Muscle of leg (tissue), 11 donors: Measurements from ENCODE around the gene CSMD2. TPM values are rescaled to one million over a fixed set of nuclear protein-coding genes. Genes with fewer than 3 reads are reported as not detected.

Experiments used
- DNase-seq: peaks from one replicate; pipeline ENCODE4 v3.0.0; 2013
- H3K27ac ChIP-seq: one replicate; pipeline ENCODE4 v1.5.1; 2013; ENCODE audit warnings: mild to moderate bottlenecking, low read length, control low read depth
- H3K27me3 ChIP-seq: one replicate; pipeline ENCODE4 v1.6.1; 2013; ENCODE audit warnings: low read length; ENCODE audit not compliant: control insufficient read depth, insufficient read depth
- H3K36me3 ChIP-seq: one replicate; pipeline ENCODE4 v1.6.1; 2013; ENCODE audit warnings: low read length; ENCODE audit not compliant: control insufficient read depth, insufficient read depth
- H3K4me1 ChIP-seq: one replicate; pipeline ENCODE4 v1.6.1; 2013; ENCODE audit warnings: low read length; ENCODE audit not compliant: control insufficient read depth, insufficient read depth
- H3K4me3 ChIP-seq: one replicate; pipeline ENCODE4 v1.5.1; 2013; ENCODE audit warnings: low read length, control low read depth
- H3K9me3 ChIP-seq: replicated peaks from 2 replicates; pipeline ENCODE4 v1.6.1; 2013; ENCODE audit warnings: low read depth, low read length; ENCODE audit not compliant: control insufficient read depth
- WGBS: methylation state at CpG from one replicate; pipeline ENCODE4 v1.1.5; 2013; ENCODE audit warnings: missing lambda C conversion rate; ENCODE audit not compliant: insufficient coverage; 5-methylcytosine and 5-hydroxymethylcytosine counted together
- polyA plus RNA-seq, 8 donors: library from polyadenylated mRNA; unstranded; fragments of 120-200 nt; gene quantifications; one replicate each; pipeline versions ENCODE4 v1.2.1 to v1.2.3, GENCODE V29; 2013; ENCODE audit warnings: inconsistent platforms in 1 of 8, low replicate concordance in 1 of 8; ENCODE audit not compliant: insufficient read length in 8 of 8, insufficient read depth in 1 of 8
- total RNA-seq: library from RNA; stranded (reverse); fragments of 120-200 nt; gene quantifications from one replicate; pipeline ENCODE4 v1.2.4, GENCODE V29; 2013

CSMD2 gene
- total and polyA plus RNA-seq, 9 donors = 0.27 to 1.6 (median 0.52) TPM

GRCh38 chr1:33508151-33508550 is 656.9 kb downstream of the CSMD2 start:
- WGBS = no CpG with 5 or more reads among the region's 1 CpG
- Histone ChIP-seq H3K4me3 (no peak overlapping the region), H3K36me3 (no peaks in the 10 kb centered on the region), H3K9me3 (no peaks in the 10 kb centered on the region), H3K27me3 (no peaks in the 10 kb centered on the region), H3K4me1 (no peaks in the 10 kb centered on the region), H3K27ac (no peak overlapping the region)
- DNase-seq = no peak

GRCh38 chr1:33507661-33508060 is 657.4 kb downstream of the CSMD2 start:
- no peaks in the 10 kb centered on the region for H3K4me1 ChIP-seq
- no peaks in the 10 kb centered on the region for H3K27me3 ChIP-seq
- no peaks in the 10 kb centered on the region for H3K36me3 ChIP-seq
- 100% methylated on average over 3 of the region's 3 CpGs for WGBS
- DNase-seq = no peak
- no peak overlapping the region for H3K4me3 ChIP-seq
- H3K27ac ChIP-seq = no peak overlapping the region
- H3K9me3 ChIP-seq = no peaks in the 10 kb centered on the region

GRCh38 chr1:33503506-33503905 is 661.5 kb downstream of the CSMD2 start:
- H3K4me3 ChIP-seq = no peak overlapping the region
- no peaks in the 10 kb centered on the region for H3K4me1 ChIP-seq
- H3K9me3 ChIP-seq = no peaks in the 10 kb centered on the region
- DNase-seq = no peak
- no peaks in the 10 kb centered on the region for H3K36me3 ChIP-seq
- H3K27ac ChIP-seq = no peak overlapping the region
- WGBS = no CpG with 5 or more reads among the region's 1 CpG
- H3K27me3 ChIP-seq = no peaks in the 10 kb centered on the region

- Histone ChIP-seq H3K27ac (no peak overlapping the region), H3K4me3 (no peak overlapping the region), H3K4me1 (no peaks in the 10 kb centered on the region), H3K27me3 (no peaks in the 10 kb centered on the region), H3K36me3 (no peaks in the 10 kb centered on the region), H3K9me3 (no peaks in the 10 kb centered on the region)
- WGBS = 88% methylated on average over 1 of the region's 5 CpGs
- no peak for DNase-seq
Observed at GRCh38 chr1:33502726-33503125, 662.3 kb downstream of the CSMD2 start.

- 92% methylated on average over 8 of the region's 8 CpGs for WGBS
Observed at GRCh38 chr1:33501774-33502173, 663.3 kb downstream of the CSMD2 start.

GRCh38 chr1:33501309-33501708 is 663.7 kb downstream of the CSMD2 start:
- H3K27ac ChIP-seq = no peak overlapping the region
- H3K4me3 ChIP-seq = no peak overlapping the region
- peaks cover 10% of the 10 kb centered on the region for H3K9me3 ChIP-seq
- no peaks in the 10 kb centered on the region for H3K4me1 ChIP-seq
- no peaks in the 10 kb centered on the region for H3K36me3 ChIP-seq
- no peak for DNase-seq
- no peaks in the 10 kb centered on the region for H3K27me3 ChIP-seq
- no CpG with 5 or more reads among the region's 2 CpGs for WGBS

More at GRCh38 chr1:33501774-33502173, 663.3 kb downstream of the CSMD2 start:
- Histone ChIP-seq H3K9me3 (peaks cover 8% of the 10 kb centered on the region), H3K27ac (no peak overlapping the region), H3K27me3 (no peaks in the 10 kb centered on the region), H3K4me3 (no peak overlapping the region), H3K36me3 (no peaks in the 10 kb centered on the region), H3K4me1 (no peaks in the 10 kb centered on the region)
- DNase-seq = no peak

GRCh38 chr1:33500547-33500946 is 664.5 kb downstream of the CSMD2 start:
- no peaks in the 10 kb centered on the region for H3K27me3 ChIP-seq
- 11% methylated on average over 2 of the region's 4 CpGs for WGBS
- H3K4me1 ChIP-seq = no peaks in the 10 kb centered on the region
- H3K36me3 ChIP-seq = peaks cover 5% of the 10 kb centered on the region
- no peak overlapping the region for H3K4me3 ChIP-seq
- no peak for DNase-seq
- H3K9me3 ChIP-seq = peaks cover 15% of the 10 kb centered on the region
- no peak overlapping the region for H3K27ac ChIP-seq

- H3K4me3 ChIP-seq = no peak overlapping the region
- peaks cover 33% of the 10 kb centered on the region for H3K36me3 ChIP-seq
- peaks cover 44% of the 10 kb centered on the region for H3K9me3 ChIP-seq
- no peaks in the 10 kb centered on the region for H3K4me1 ChIP-seq
- WGBS = 100% methylated on average over 1 of the region's 1 CpG
- no peaks in the 10 kb centered on the region for H3K27me3 ChIP-seq
- no peak for DNase-seq
- no peak overlapping the region for H3K27ac ChIP-seq
Observed at GRCh38 chr1:33497410-33497809, 667.6 kb downstream of the CSMD2 start.

- Histone ChIP-seq H3K9me3 (peaks cover 45% of the 10 kb centered on the region), H3K36me3 (peaks cover 56% of the 10 kb centered on the region), H3K4me1 (no peaks in the 10 kb centered on the region), H3K27me3 (no peaks in the 10 kb centered on the region), H3K4me3 (no peak overlapping the region), H3K27ac (no peak overlapping the region)
- WGBS = no CpG with 5 or more reads among the region's 9 CpGs
- DNase-seq = no peak
Observed at GRCh38 chr1:33494929-33495328, 670.1 kb downstream of the CSMD2 start.

GRCh38 chr1:33488624-33489023 is 676.4 kb downstream of the CSMD2 start:
- Histone ChIP-seq H3K27ac (no peak overlapping the region), H3K4me1 (no peaks in the 10 kb centered on the region), H3K27me3 (no peaks in the 10 kb centered on the region), H3K4me3 (no peak overlapping the region), H3K36me3 (peaks cover 57% of the 10 kb centered on the region), H3K9me3 (peaks cover 22% of the 10 kb centered on the region)
- no CpG with 5 or more reads among the region's 2 CpGs for WGBS
- DNase-seq = no peak

- Histone ChIP-seq H3K27ac (no peak overlapping the region), H3K27me3 (no peaks in the 10 kb centered on the region), H3K4me1 (no peaks in the 10 kb centered on the region), H3K9me3 (peaks cover 11% of the 10 kb centered on the region), H3K4me3 (no peak overlapping the region), H3K36me3 (peaks cover 19% of the 10 kb centered on the region)
- DNase-seq = no peak
- no CpG with 5 or more reads among the region's 2 CpGs for WGBS
Observed at GRCh38 chr1:33482412-33482811, 682.6 kb downstream of the CSMD2 start.
